Measurements from ENCODE around the gene AK6.
"Not testable (repeated sequence)": the region's sequence is repeated elsewhere in the genome, so short reads cannot be mapped to it uniquely, and the experiment has no call there.

Gene AK6

DNA sequence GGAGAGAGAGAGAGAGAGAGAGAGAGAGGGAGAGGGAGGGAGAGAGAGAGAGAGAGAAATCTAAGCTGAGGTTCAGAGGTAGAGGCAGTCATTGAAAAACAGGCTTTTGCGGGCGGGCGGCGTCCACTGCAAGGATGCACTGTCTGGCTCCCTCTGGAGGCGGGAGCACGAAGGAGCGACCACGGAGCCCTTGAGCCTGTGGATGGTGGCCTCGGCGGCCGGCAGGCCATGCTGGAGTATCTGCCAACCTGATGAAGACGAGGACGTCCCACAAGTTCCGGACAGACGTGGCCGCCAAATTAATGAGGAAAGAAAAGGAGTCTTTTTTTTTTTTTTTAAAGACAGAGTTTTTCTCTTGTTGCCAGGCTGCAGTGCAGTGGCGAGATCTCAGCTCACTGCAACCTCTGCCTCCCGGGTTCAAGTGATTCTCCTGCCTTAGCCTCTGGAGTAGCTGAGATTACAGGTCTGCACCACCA, 34.5 kb downstream of the AK6 start:
- peak; percentile 68 for DNase-seq

DNA sequence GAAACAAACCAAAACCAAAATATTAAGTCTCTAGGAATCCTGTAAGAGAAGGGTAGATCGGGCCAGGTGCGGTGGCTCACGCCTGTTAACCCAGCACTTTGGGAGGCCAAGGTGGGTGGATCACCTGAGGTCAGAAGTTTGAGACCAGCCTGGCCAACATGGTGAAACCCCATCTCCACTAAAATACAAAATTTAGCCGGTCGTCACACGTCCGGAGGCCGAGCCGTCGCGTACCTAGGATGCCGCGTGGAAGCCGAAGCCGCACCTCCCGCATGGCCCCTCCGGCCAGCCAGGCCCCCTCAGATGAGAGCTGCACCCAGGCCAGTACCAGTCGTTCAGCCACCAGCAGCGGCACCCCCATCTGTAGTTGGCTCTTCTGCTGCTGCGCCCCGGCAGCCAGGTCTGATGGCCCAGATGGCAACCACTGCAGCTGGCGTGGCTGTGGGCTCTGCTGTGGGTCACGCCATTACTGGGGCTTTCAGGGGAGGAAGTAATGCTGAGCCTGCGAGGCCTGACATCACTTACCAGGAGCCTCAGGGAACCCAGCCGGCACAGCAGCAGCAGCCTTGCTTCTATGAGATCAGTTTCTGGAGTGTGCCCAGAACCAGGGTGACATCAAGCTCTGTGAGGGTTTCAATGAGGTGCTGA, 35.5 kb downstream of the AK6 start:
- DNase-seq = not testable (repeated sequence)

DNA sequence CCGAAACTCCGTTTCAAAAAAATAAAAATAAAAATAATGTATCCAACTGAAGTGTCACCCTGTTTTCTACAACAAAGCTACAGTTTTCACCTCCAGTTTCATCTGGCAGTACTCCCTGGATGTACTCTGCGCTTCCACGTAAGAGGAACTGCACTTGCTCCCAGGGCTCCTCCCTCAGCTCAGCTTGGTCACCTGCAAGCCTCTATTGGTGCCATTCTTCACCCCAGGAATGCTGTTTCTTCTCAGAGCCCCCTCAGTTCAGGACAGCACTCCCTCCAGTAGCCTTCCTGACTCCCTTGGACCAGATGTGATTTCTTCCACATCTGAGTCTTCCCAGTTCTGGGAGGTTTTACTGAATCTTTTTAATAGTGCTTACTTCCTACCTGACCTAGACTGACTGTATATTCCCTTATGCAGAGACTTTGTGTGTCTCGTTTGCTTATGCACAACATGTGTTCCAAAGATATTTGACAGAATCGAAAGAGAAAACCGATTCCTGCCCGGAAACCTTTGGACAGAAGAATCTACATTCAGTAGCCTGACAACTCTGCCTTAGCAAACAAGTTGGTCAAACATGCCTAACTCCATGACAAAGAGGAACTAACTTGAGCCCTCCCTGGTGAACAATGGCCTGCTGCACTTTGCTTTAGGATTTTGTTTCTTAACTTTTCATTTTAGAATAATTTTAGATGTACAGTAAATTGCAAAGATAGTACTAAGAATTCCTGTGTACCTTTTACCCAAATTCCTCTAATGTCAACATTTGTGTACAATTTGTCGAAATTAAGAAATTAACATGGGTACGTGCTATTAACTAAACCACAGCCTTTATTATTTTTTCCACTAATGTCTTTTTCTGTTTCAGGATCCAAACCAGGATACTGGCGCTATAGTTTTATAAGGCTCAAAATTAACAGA, 37.5 kb downstream of the AK6 start:
- DNase-seq = no peak

DNA sequence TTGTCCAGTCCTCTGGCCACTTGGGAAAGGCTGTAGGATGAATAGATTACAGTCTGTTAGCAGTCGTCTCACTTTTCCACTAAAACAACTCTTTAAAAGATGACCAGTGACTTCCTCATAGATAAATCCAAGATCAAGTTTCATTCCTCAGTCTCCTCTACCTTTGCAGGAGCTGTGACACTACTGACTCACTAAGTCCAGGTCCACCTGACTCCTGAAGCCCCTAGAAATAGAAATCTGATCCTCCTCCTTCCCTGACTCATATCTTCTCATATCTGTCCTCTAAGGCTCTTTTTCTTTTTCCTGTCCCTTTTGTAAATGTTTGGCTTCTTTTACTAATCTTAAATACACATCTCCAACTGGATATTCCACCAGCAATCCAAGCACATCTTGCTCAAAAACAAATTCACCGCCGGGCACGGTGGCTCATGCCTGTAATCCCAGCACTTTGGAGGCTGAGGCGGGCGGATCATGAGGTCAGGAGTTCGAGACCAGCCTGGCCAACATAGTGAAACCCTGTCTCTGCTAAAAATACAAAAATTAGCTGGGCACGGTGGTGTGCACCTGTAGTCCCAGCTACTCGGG, 39.3 kb downstream of the AK6 start:
- DNase-seq = no peak

DNA sequence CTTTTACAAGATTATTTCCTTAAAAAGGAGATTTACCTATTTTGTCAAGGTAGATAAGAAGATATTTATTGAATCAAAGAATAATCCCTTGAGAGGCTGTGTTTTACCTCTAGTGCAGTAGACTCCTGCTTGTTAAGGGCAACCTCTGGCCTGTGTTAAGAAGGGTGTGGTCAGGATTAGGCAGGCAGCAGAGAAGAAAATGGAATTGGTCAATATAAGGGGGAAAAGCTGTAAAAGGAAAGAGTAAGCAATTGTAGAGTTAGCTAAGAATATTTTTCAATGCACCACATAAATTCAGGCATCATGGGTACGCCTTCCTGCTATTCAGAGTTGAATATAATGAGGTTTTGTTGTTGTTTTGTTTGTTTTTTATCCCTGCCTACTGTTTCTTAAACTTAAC, 43.0 kb downstream of the AK6 start:
- DNase-seq = no peak

DNA sequence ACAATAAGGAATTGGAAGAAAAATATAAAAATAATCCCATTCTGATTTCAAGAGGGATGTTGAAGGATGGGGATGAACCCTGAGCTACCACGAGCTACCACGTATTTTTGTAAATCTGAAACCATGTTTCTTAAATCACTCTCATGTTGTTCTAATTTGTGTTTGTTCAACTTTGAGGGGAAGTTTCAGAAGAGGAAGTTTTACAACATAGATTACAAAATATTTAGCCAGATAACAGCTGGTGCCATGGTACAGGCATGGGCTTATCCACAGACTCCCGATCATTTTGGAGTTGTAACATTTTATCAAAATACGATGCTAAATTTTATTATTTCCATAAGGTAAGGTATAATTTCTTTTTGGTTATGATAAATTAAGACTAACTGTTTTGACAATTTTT, 51.9 kb downstream of the AK6 start:
- DNase-seq = no peak

DNA sequence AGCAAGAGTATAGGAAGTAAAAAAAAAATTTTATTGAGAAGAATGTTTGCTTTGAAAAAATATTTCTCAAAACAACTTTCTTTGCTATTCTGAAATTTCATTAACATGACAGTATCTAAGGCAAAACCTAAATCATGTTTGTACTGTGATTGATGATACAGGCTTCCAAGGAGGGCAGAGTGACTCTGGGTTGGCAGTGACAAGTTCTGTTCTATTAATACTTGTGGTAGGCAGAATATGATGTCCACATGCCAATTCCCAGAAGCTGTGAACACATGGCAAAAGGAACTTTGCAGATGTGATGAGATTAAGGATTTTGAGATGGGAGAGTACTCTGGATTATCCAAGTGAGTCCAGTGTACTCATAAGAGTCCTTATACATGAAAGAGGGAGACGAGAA, 53.3 kb downstream of the AK6 start:
- no peak for DNase-seq

DNA sequence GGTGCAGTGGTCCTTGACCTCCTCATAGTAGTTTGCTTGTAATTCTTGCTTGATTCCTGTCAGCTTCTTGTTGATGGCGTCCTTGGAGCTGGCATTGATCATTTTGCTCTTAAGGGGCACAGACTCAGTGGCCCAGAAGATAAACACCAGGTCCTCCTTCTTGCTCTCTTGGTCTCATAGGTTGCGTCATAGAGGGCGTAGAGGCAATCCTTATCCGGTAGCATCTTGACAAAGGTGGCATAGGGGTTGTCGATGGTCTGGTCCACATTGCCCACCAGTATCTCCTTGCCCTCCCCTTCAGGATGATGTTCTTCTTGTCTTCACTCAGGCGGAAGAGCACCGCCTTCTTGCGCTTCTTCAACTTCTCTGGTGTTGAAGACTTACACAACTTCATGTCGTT, 55.9 kb downstream of the AK6 start:
- no peak for DNase-seq

DNA sequence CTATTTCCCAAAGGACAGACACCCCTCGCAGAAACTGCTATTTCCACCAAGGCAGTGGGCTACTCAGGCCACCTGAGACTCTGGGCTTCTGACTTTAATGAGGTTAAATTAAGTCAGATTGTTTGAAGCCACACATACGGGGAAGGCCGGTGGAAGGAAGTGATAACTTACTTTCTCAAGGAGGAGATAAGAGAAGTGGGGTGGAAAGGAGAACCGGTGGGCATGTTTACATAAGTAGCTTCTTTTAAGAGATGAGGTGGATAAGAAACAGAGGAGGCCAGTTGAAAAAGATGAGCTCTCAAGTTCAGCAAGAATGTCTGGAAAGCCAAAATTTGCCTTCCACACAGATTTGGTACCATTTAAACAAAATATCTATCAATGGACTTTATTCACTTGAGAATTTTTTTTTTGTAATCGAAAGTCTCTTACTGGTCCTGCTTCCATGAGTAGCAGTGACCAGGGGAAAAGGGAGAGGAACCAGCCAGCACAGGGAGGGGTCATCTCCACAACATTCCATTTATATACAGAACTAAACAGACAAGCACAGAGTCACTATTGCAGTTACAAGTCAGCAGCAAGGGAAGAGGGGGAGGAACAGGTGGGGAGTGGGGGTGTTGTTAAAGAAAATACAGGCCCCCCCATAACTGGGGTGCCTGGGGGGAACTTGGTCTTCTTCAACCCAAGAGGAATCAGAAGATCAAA, 56.7 kb downstream of the AK6 start:
- DNase-seq = no peak

DNA sequence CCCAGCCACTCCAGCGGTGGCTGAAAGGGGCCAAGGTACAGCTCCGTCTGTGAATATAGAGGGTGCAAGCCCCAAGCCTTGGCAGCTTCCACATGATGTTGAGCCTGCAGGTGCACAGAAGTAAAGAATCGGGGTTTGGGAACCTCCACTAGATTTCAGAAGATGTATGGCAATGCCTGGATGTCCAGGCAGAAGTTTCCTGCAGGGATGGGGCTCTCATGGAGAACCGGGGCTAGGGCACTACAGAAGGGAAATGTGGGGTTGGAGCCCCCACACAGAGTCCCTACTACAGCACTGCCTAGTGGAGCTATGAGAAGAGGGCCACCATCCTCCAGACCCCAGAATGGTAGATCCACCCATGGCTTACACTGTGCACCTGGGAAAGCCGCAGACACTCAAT, 59.9 kb downstream of the AK6 start:
- no peak for DNase-seq

DNA sequence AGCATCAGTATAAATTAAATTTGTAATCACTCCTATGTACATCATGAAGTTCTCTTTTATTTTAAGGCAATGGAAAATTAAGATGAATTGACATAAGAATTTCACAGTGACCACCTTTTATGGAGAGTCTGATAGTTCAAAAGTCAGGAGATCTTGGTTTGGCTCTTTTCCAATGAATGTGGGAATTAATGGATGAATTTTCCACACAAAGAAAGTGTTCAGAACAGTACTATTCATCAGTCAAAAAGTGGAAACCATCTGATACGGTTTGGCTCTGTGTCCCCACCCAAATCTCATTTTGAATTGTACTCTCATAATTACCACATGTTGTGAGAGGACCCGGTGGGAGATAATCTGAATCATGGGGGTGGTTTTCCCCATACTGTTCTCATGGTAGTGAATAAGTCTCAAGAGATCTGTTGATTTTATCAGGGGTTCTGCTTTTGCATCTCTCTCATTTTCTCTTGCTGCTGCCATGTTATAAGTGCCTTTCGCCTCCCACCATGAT, 61.2 kb downstream of the AK6 start:
- no peak for DNase-seq

DNA sequence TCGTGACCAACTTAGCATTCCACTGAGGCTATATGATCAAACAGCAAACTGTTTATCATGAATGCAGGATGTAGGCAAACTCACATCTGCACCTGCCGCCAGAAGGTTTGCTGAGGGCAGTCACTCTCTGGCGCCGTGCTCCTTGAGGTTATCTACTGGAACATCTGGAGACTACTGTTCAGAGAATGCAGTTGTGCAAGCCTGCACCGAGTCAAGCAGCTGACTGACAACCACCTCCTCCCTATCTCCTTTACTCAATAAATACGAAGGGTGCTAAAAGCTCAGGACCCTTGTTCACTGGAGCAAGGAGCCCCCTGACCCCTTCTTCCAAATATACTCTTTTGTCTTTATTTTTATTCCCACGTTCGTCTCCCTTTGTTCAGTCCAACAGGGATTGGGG, 63.8 kb downstream of the AK6 start:
- DNase-seq = no peak

All from amniotic stem cell (primary cell).